GM21717 (cell line): Measurements from ENCODE around the gene SMIM3.
"Not testable (repeated sequence)": the region's sequence is repeated elsewhere in the genome, so short reads cannot be mapped to it uniquely, and the experiment has no call there.

ENCODE experiments used
- ATAC-seq: cut with Tn5 transposase; IDR thresholded peaks from one replicate; pipeline ENCODE4 v1.9.1; 2021; ENCODE audit warnings: mild to moderate bottlenecking, moderate library complexity; ENCODE audit not compliant: unreplicated experiment

SMIM3 gene

GRCh38 chr5:150793423-150793888, 14.9 kb downstream of the SMIM3 start:
- not testable (repeated sequence) for ATAC-seq

DNA sequence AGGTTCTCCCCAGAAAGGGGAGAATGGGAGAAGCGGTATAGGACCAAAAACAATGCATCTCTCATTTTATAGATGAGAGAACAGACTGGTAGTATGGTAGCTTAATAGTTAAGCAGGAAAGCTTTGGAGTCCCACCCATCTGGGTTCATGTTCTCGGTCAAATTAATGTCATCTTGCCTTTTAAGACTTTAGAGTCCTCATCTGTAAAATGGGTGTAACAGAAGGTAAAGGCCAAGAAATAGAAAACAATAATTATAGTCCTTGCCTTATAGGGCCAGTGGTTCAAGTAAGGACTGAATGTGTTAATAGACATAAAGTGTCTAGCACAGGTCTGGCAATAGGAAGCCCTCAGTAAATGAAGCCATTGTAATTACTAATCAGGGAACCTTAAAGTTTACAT, 16.4 kb downstream of the SMIM3 start:
- ATAC-seq, result no peak

DNA sequence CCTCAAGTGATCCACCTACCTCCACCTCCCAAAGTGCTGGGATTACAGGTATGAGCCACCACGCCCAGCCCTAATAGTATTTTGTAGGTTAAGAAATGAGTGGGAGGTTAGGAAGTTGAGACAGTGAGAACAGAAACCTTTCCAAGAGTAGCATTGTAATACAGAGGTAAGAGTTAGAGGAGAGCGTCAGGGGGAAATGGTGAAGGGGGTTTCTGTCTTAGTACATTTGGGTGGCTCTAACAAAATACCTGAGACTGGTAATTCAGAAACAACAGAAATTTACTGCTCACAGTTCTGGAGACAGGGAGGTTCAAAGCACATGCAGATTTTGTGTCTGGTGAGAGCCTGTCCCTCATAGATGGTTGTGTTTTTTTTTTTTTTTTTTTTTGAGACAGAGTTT, 18.8 kb downstream of the SMIM3 start:
- ATAC-seq, result no peak

- ATAC-seq, result peak; percentile 52
Observed at GRCh38 chr5:150801117-150801927, 22.8 kb downstream of the SMIM3 start.

DNA sequence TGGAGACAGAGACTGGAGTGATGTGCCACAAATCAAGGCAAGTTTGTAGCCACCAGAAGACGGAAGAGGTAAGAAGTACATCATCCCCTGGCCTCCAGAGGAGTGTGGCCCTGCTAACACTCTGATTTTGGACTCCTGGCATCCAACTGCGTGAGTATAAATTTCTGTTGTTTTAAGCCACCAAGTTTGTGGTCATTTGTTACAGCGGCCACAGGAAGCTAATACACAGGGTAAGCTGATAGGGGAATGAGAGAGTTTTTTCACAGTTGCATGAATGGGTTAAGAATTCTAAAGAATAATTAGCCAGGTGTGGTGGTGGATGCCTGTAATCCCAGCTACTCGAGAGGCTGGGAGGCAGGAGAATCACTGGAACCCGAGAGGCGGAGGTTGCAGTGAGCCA, 25.8 kb downstream of the SMIM3 start:
- ATAC-seq, result no peak

DNA sequence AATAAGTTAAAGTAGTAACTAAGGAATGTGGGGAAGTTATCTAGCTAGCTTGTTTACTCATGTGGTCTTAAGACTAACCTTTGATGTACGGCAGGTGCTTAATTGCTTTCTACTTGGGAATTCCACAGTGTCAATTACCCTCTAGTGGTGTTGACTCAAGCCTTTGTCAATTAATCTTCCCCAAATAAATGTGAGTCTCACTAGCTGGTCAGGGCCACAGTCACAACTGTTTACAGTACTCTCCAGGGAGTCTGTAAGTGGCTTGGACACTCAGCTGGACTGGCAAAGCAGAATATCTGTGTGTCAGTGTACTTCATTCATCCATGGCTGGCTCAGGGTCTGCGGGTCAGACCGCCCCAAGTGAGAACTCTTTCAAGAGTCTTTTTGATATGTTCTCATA, 30.8 kb downstream of the SMIM3 start:
- no peak for ATAC-seq

GRCh38 chr5:150815010-150815409, 36.5 kb downstream of the SMIM3 start:
- no peak for ATAC-seq

DNA sequence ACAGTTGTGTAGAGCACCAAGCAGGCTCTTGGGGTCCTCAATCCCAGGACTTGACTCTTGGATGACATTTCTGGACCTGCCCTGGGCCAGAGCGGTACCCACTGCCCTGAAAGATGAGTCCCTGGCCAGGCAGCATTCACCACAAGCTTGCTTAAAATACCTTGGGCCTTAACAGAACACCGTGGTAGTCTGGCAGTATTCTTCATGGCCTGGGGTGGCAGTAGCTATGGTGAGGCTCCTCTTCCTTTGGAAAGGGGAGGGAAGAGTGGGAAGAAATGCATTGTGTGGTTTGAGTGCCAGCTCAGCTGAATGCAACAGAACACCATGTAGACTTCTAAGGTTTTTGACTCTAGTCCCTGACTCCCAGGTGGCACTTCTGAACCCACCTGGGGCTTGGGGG, 38.4 kb downstream of the SMIM3 start:
- ATAC-seq, result no peak

- ATAC-seq, result no peak
Observed at GRCh38 chr5:150829744-150830143, 51.2 kb downstream of the SMIM3 start.

DNA sequence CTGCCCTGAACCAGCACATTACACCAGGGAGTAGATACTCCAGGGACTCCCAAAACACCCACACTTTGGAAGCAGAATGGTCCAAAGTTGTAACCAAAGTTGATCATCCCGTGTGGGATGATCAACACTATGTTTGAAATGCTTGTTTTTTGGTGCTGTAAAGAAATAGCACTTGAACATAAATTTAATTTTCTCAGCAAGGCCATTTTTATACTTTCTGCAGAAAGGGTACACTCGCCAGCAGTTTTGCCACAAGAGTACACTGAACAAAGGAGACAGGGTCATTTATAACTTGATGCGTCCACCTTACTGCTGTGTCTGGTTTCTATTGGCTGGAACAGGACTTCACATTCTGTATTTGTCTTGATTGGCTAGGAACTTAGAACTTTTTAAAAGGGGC, 53.3 kb downstream of the SMIM3 start:
- ATAC-seq, result not testable (repeated sequence)

DNA sequence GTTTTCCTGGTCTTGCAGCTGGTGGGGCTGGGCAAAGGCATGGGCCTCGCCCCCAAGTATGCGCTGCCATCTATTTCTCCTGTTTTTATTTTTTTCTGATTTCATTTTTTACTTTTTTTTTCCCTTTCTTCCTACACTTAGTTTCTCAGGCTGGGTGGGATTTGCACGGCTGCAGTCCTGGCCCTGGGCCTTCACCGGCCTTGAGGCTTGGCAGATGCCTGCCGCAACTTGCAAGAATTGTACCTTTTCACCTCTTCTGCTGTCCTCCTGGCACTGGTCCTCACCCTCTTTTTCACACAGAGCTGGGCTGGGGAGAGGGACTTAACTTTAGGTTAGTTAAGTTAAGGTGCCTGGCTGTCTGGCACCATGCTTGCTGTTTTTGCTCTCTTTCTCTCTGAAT, 57.5 kb downstream of the SMIM3 start:
- ATAC-seq, result no peak

GRCh38 chr5:150836703-150837102, 58.1 kb downstream of the SMIM3 start:
- no peak for ATAC-seq

- not testable (repeated sequence) for ATAC-seq
Observed at GRCh38 chr5:150845185-150845859, 66.8 kb downstream of the SMIM3 start.

DNA sequence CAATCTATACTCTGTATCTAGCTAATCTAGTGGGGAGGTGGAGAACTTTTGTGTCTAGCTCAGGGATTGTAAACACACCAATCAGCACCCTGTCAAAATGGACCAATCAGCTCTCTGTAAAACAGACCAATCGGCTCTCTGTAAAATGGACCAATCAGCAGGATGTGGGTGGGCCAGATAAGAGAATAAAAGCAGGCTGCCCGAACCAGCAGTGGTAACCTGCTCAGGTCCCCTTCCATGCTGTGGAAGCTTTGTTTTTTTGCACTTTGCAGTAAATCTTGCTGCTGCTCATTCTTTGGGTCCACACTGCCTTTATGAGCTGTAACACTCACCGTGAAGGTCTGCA, 67.7 kb downstream of the SMIM3 start, which contains the start of gene IRGM:
Gene IRGM, plus strand, starts transcription at position 214 of the 346 bp plus-strand sequence. CDS start 1,603 bp downstream, outside the sequence.
- ATAC-seq, result not testable (repeated sequence)
